Thyroid gland (tissue), 4 donors: ENCODE measurements around the gene SHH.

Experiments used
- POLR2A ChIP-seq, 2 donors: fragments of 450-650 bp; IDR thresholded peaks; one replicate each; pipeline ENCODE4 v1.6.1; 2017; ENCODE audit warnings: antibody characterized with exemption in 2 of 2, mild to moderate bottlenecking in 2 of 2, moderate library complexity in 1 of 2
- TF ChIP-seq, protein P1 (sequence below), 6 experiments: fragments of 200-600 bp in 3 of 6; fragments of 450-650 bp in 3 of 6; sonication (generic) in 3 of 6; IDR thresholded peaks; one replicate each; pipeline ENCODE4 v1.5.1; 2016 to 2019; ENCODE audit warnings: antibody characterized with exemption in 6 of 6, mild to moderate bottlenecking in 2 of 6, inconsistent platforms in 1 of 6, moderate library complexity in 1 of 6

DNA sequence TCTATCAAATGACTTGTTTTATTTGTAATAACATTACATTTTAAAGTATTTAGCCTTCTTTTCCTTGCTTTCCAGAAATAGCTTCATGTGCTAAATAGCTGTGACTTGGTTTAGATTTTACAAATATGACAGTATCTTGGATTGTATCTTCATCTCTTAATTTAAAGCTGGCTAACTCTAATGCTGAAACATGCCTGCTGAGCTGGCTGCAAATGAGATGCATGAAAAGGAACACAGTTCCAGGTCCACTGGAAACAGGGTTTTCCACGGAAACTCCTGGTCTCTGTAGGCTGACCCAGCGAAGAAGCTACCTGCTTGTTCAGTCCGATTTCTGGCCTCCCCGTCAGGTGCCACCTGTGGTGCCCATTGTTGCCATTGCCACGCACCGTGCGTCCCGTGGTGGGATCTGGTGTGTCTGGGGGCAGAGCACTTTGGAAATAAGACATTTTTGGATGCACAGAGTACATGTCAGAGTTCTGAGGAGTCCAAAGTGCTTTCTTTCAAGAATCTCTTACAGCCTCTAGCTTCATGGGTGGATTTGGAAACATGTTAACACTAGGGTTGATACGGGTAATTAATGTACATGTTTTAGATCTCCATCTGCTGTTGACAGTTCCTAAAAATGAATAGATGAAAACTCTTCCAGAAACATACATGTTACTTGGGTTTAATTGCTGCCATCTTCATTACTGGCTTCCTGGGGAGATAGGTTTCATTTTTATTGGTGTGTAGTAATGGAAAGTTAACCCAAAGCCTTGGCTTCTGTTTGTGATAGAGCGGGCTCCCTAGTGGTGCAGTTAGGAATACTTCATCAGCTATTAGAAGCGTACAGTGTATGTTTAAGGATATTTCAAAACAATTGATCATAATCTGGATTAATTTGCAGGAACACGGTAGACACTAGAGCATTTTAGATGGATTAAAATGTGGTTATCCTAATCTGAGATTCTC, 45.0 kb downstream of the SHH start:
- TF ChIP-seq, protein P1, sequence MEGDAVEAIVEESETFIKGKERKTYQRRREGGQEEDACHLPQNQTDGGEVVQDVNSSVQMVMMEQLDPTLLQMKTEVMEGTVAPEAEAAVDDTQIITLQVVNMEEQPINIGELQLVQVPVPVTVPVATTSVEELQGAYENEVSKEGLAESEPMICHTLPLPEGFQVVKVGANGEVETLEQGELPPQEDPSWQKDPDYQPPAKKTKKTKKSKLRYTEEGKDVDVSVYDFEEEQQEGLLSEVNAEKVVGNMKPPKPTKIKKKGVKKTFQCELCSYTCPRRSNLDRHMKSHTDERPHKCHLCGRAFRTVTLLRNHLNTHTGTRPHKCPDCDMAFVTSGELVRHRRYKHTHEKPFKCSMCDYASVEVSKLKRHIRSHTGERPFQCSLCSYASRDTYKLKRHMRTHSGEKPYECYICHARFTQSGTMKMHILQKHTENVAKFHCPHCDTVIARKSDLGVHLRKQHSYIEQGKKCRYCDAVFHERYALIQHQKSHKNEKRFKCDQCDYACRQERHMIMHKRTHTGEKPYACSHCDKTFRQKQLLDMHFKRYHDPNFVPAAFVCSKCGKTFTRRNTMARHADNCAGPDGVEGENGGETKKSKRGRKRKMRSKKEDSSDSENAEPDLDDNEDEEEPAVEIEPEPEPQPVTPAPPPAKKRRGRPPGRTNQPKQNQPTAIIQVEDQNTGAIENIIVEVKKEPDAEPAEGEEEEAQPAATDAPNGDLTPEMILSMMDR (IDR thresholded peaks at IDR 0.05) = no peak
- no peak for TF ChIP-seq POLR2A (IDR thresholded peaks at IDR 0.05)
